NCI-H1417 (cell line): ENCODE results near the gene BHLHE40.
A peak's percentile ranks its signal among the peaks of the same experiment; 100 is the strongest.

Source experiments
- DNase-seq, 3 experiments: peaks; one replicate each; lab custom pipeline; 2025; lab: John Stamatoyannopoulos, UW

The BHLHE40 gene

GRCh38 chr3:5019411-5020241 lies 40.4 kb downstream of the BHLHE40 start:
- no peak for DNase-seq

- DNase-seq, result no peak
Observed at GRCh38 chr3:5020242-5020722, 41.0 kb downstream of the BHLHE40 start.

- DNase-seq, result no peak
Observed at GRCh38 chr3:5021116-5022092, 42.2 kb downstream of the BHLHE40 start.

GRCh38 chr3:5022187-5022965 lies 43.1 kb downstream of the BHLHE40 start:
- no peak for DNase-seq

- DNase-seq, result no peak
Observed at GRCh38 chr3:5022966-5023776, 43.9 kb downstream of the BHLHE40 start.

GRCh38 chr3:5023777-5024346 lies 44.6 kb downstream of the BHLHE40 start:
- no peak for DNase-seq

GRCh38 chr3:5026046-5026362 lies 46.8 kb downstream of the BHLHE40 start:
- no peak for DNase-seq

GRCh38 chr3:5029715-5030114 lies 50.5 kb downstream of the BHLHE40 start:
- DNase-seq, result no peak

- no peak for DNase-seq
Observed at GRCh38 chr3:5030152-5030551, 50.9 kb downstream of the BHLHE40 start.

- peak in 1 of 3 experiments; percentile 36 for DNase-seq
Observed at GRCh38 chr3:5032844-5033243, 53.6 kb downstream of the BHLHE40 start.
